Measurements from ENCODE around the gene SYT3. TPM values are rescaled to one million over a fixed set of nuclear protein-coding genes. Genes with fewer than 3 reads are reported as not detected.
A peak's percentile ranks its signal among the peaks of the same experiment; 100 is the strongest.

Gene SYT3
- total RNA-seq, 1 donor from 2014 or later, result 1.8 TPM

DNA sequence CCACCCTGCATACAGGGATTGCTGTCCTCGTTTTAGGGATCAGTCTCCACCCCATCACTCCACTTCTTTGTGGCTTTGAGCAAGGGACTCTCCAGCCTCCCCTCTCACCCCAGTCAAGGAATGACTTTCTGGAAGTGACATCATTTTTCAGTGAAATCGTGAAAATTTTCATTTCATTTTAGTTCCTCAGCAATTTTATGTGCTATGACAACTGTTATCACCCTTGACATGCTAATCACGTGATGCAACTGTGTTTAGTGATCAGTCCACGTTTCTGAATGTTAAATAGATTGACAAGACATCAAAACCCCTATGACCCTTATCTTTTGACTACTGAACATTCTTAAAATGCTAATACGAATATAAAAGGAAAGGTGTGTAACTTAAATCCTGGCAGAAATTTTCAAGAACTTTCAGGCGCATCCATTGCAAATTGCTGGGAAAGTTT is 17.6 kb upstream of the SYT3 start:
- Mint-ChIP-seq H3K9me3 (ENCODE audit: low read depth) (peaks cover 5% of the 10 kb centered on the region), H3K4me1 (ENCODE audit: low read depth) (peaks cover 10% of the 10 kb centered on the region), H3K27ac (peak overlapping the region; percentile 84), H3K36me3 (ENCODE audit: insufficient read depth) (no peaks in the 10 kb centered on the region), H3K4me3 (ENCODE audit: low read depth) (peak overlapping the region; percentile 85), H3K27me3 (peaks cover 53% of the 10 kb centered on the region)
- TF ChIP-seq CTCF (IDR thresholded peaks at IDR 0.05; ENCODE audit: unreplicated experiment), result no peak
- DNase-seq (ENCODE audit: low spot score, unreplicated experiment), result no peak

DNA sequence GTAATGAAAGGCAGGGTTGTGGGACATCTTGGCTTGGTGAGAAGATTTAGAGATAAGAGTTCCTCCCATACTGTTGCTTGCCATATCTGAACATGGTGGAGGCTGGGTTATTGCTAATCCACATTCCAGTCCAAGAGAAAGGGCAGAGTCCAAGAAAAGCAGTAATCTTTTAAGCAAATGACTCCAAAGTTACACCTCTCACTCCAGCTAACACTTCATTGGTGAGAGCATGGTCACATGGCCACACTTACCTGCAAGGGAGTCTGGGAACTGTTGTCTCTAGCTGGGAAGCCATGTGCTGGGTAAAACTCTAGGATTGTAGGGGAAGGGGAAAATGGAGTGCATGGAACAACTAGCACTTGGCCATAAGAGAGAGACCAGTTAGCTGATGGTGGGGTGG is 15.2 kb upstream of the SYT3 start:
- peak overlapping the region; percentile 14 for H3K4me3 Mint-ChIP-seq (ENCODE audit: low read depth)
- peaks cover 10% of the 10 kb centered on the region for H3K4me1 Mint-ChIP-seq (ENCODE audit: low read depth)
- peaks cover 5% of the 10 kb centered on the region for H3K9me3 Mint-ChIP-seq (ENCODE audit: low read depth)
- no peaks in the 10 kb centered on the region for H3K36me3 Mint-ChIP-seq (ENCODE audit: insufficient read depth)
- no peak for DNase-seq (ENCODE audit: low spot score, unreplicated experiment)
- H3K27me3 Mint-ChIP-seq, result peaks cover 42% of the 10 kb centered on the region
- TF ChIP-seq CTCF (IDR thresholded peaks at IDR 0.05; ENCODE audit: unreplicated experiment), result no peak
- no peak overlapping the region for H3K27ac Mint-ChIP-seq

- peaks cover 46% of the 10 kb centered on the region for H3K27me3 Mint-ChIP-seq
- DNase-seq (ENCODE audit: low spot score, unreplicated experiment), result no peak
- H3K9me3 Mint-ChIP-seq (ENCODE audit: low read depth), result peaks cover 5% of the 10 kb centered on the region
- peak overlapping the region; percentile 80 for H3K27ac Mint-ChIP-seq
- no peaks in the 10 kb centered on the region for H3K36me3 Mint-ChIP-seq (ENCODE audit: insufficient read depth)
- H3K4me3 Mint-ChIP-seq (ENCODE audit: low read depth), result no peak overlapping the region
- no peak for TF ChIP-seq CTCF (IDR thresholded peaks at IDR 0.05; ENCODE audit: unreplicated experiment)
- peaks cover 5% of the 10 kb centered on the region for H3K4me1 Mint-ChIP-seq (ENCODE audit: low read depth)
Measured at GRCh38 chr19:50652722-50653121, 13.0 kb upstream of the SYT3 start.

GRCh38 chr19:50651174-50651573 is 11.5 kb upstream of the SYT3 start:
- H3K27ac Mint-ChIP-seq, result peak overlapping the region; percentile 21
- no peaks in the 10 kb centered on the region for H3K4me1 Mint-ChIP-seq (ENCODE audit: low read depth)
- H3K36me3 Mint-ChIP-seq (ENCODE audit: insufficient read depth), result no peaks in the 10 kb centered on the region
- H3K4me3 Mint-ChIP-seq (ENCODE audit: low read depth), result no peak overlapping the region
- no peak for DNase-seq (ENCODE audit: low spot score, unreplicated experiment)
- peaks cover 5% of the 10 kb centered on the region for H3K9me3 Mint-ChIP-seq (ENCODE audit: low read depth)
- no peak for TF ChIP-seq CTCF (IDR thresholded peaks at IDR 0.05; ENCODE audit: unreplicated experiment)
- H3K27me3 Mint-ChIP-seq, result peaks cover 39% of the 10 kb centered on the region

- peaks cover 30% of the 10 kb centered on the region for H3K27me3 Mint-ChIP-seq
- DNase-seq (ENCODE audit: low spot score, unreplicated experiment), result no peak
- no peak within 1 kb of the TSS for H3K4me3 Mint-ChIP-seq (ENCODE audit: low read depth)
- H3K4me1 Mint-ChIP-seq (ENCODE audit: low read depth), result no peaks in the 10 kb centered on the region
- H3K36me3 Mint-ChIP-seq (ENCODE audit: insufficient read depth), result no peaks in the 10 kb centered on the region
- H3K27ac Mint-ChIP-seq, result no peak within 1 kb of the TSS
- no peak for TF ChIP-seq CTCF (IDR thresholded peaks at IDR 0.05; ENCODE audit: unreplicated experiment)
- H3K9me3 Mint-ChIP-seq (ENCODE audit: low read depth), result peaks cover under 1% of the 10 kb centered on the region
Measured at GRCh38 chr19:50649433-50650391, 10.0 kb upstream of the SYT3 start, which contains the start of gene C19orf81. Gene C19orf81, plus strand, starts transcription at chr19:50649445. Its CDS starts 0 bp downstream, at chr19:50649445.
